Omental fat pad (tissue), 4 donors: Measurements from ENCODE around the gene LAD1. TPM values are rescaled to one million over a fixed set of nuclear protein-coding genes. Genes with fewer than 3 reads are reported as not detected.
A peak's percentile ranks its signal among the peaks of the same experiment; 100 is the strongest.

Source experiments
- ATAC-seq: fragments of 150-250 bp; one replicate; pipeline ENCODE4 v1.9.1; 2016; ENCODE audit warnings: mild to moderate bottlenecking, moderate library complexity; ENCODE audit not compliant: low FRiP score
- DNase-seq: peaks from one replicate; pipeline ENCODE4 v3.0.0-alpha.2; 2019; ENCODE audit warnings: low spot score
- CTCF ChIP-seq, 3 donors: fragments of 450-650 bp; IDR thresholded peaks; one replicate each; pipeline ENCODE4 v1.5.1; 2016 to 2017; ENCODE audit warnings: antibody characterized with exemption in 3 of 3, mild to moderate bottlenecking in 3 of 3, moderate library complexity in 2 of 3
- total RNA-seq, 4 donors: library from RNA; depleted of rRNA; stranded (reverse); fragments of >200 nt; gene quantifications; one replicate each; pipeline ENCODE4 v1.1.0, GENCODE V29; 2016

LAD1 gene
- total RNA-seq, 4 donors from 2014 or later, result 0.19 to 0.48 (median 0.25) TPM; not detected in 1

DNA sequence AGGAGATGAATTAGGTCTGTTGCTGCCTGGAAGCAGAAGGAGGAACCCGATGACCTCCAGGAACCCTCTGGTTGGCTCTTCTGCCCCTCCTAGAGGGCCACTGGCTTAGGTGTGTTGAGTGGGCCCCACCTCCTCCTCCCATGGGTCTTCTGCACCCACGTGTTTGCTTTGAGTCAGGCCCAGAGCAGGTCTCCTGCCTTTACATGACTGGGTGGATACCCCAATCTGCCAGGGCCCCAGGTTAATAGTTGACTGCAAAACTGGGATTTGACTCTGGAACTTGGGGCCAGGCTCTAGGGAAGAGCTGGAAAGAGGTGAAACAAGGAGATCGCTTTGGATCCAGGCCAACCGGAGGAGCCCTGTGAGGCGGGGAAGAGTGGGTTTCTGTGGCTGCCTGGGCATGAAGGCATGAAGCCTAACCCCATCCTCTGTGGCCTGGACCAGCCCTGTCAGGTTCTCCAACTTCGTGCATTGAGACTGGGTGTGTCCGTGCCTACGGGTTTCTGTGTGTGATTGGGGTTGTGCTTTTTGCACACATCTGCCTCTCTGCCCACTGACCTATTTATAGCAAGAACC, 7.8 kb upstream of the LAD1 start:
- DNase-seq (no peak), ATAC-seq (no peak)
- no peak for TF ChIP-seq CTCF (IDR thresholded peaks at IDR 0.05)

GRCh38 chr1:201405484-201405831, 6.3 kb upstream of the LAD1 start:
- no peak for DNase-seq
- no peak for ATAC-seq
- TF ChIP-seq CTCF (IDR thresholded peaks at IDR 0.05), result no peak

DNA sequence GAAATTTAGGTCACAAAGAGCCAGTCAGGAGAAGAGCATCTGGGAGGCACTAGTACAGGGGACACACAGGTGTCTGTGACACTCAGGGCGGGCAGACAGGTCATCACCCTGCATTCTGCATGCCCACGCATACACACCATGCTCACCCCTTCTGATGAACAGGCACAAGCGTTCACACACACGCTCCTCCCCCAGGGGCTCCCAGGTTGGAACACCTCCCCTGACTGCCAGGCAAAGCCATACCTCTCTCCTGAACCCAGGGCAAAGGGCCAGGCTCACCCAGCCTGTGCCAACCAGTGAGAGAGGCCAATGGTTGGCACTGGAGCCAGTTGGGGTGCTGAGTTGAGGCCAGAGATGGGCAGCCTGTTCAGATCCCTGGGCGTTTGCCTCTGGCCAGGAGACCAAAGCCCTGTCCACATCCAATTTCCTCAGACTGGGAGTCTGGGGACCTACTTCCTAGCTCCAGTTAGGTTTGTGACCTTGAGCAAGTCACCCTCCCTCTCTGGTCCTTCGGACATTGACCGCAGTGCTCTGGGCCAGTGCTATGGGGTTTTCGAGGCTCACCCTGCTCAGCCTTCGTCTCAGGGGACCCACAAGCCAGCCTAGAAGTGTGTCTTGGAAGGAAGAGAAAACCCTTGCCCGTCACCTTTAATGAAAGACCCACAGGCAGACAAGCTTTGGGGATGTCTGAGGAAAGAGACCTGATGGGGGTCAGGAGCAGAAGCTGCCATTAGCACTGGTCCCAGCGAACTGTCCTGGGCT, 5.8 kb upstream of the LAD1 start:
- peak; percentile 34 for ATAC-seq
- DNase-seq, result no peak
- no peak for TF ChIP-seq CTCF (IDR thresholded peaks at IDR 0.05)

DNA sequence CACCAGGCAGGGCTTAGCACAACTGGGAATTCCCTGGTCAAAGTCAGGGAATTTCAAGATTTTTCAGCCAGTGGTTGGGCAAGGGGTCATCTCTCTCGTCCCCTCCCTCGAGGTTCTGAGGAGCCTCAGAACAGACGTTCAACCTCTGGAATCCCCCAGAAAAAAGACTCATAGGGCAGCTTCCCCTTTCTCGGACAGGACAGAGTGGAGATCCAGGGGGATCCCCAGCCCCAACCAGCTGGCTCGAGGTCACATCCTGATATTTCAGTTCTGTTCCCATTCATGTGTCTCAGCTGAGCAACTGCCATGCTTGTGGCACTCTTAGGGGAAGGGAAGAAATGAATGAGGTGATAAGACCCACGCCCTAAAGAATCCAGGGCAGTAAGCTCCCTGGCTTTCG, 4.9 kb upstream of the LAD1 start:
- DNase-seq (no peak), ATAC-seq (no peak)
- no peak for TF ChIP-seq CTCF (IDR thresholded peaks at IDR 0.05)

GRCh38 chr1:201403359-201403758, 4.2 kb upstream of the LAD1 start:
- DNase-seq, result no peak
- ATAC-seq, result no peak
- TF ChIP-seq CTCF (IDR thresholded peaks at IDR 0.05), result no peak

DNA sequence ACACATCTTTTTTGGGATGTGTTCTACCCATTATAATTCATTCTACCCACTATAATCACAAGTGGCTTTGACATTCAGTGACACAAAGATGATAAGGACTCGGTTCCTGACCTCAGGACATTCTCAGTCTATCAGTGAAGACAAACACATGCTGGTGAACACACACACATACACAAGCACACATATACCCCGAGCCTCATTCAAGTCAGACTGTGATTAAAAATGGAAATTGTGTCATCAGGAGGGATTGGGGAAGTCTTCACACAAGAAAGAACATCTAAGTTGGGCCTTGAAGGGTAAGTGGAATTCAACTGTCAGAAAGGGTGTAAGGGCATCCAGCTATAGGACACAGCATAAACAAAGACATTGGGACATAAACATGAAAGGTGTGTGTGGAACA, 2.6 kb upstream of the LAD1 start:
- TF ChIP-seq CTCF (IDR thresholded peaks at IDR 0.05), result no peak
- DNase-seq, result no peak
- ATAC-seq, result no peak

- DNase-seq (no peak), ATAC-seq (no peak)
- no peak for TF ChIP-seq CTCF (IDR thresholded peaks at IDR 0.05)
These were observed 1.7 kb upstream of the LAD1 start for GRCh38 chr1:201400852-201401230.
